Pancreas (tissue), 10 donors: ENCODE data around the gene CELSR2. TPM values are rescaled to one million over a fixed set of nuclear protein-coding genes. Genes with fewer than 3 reads are reported as not detected.

Experiments used
- ATAC-seq, 4 donors: fragments of 200-7000 bp; cut with Tn5 transposase; one replicate each; pipeline versions ENCODE4 v1.8.0 to v1.9.1; 2020; ENCODE audit warnings: mild to moderate bottlenecking in 4 of 4, moderate library complexity in 4 of 4
- DNase-seq, 6 donors: peaks; one replicate each; pipeline ENCODE4 v3.0.0-alpha.2; 2020
- FAIRE-seq: peaks from 2 replicates; lab custom pipeline; 2012; peaks lifted over from hg19 to GRCh38; lab: Jason Lieb, UNC
- H3K27ac ChIP-seq, 4 donors: fragments of 200-600 bp; sonication (generic); 1 replicate in 3 of 4; 2 replicates in 1 of 4; pipeline versions ENCODE4 v1.5.0 to v1.8.0; 2020
- H3K27me3 ChIP-seq, 4 donors: fragments of 200-600 bp; one replicate each; pipeline ENCODE4 v1.8.0; 2021
- H3K36me3 ChIP-seq, 3 donors: fragments of 200-600 bp; sonication (generic) in 1 of 3; one replicate each; pipeline versions ENCODE4 v1.5.0 to v1.8.0; 2020 to 2021
- H3K4me1 ChIP-seq, 3 donors: fragments of 200-600 bp; one replicate each; pipeline ENCODE4 v1.8.0; 2021
- H3K4me3 ChIP-seq, 4 donors: fragments of 200-600 bp; sonication (generic) in 2 of 4; one replicate each; pipeline versions ENCODE4 v1.5.0 to v1.8.0; 2020 to 2021
- H3K9me3 ChIP-seq, 4 donors: fragments of 200-600 bp; one replicate each; pipeline ENCODE4 v1.8.0; 2021
- CTCF ChIP-seq, 4 donors: fragments of 200-600 bp; sonication (generic) in 3 of 4; IDR thresholded peaks; one replicate each; pipeline versions ENCODE4 v1.5.0 to v1.8.0; 2021; ENCODE audit warnings: antibody characterized with exemption in 4 of 4
- WGBS, 2 donors: extraction: QIAGEN DNeasy Blood & Tissue Kit; methylation state at CpG; one replicate each; pipeline ENCODE4 v1.1.7; 2013; 5-methylcytosine and 5-hydroxymethylcytosine counted together
- intact Hi-C, 3 donors: fragments of 100-400 bp; cut with DNase I; formaldehyde crosslinking; loops; one replicate each; pipeline versions ENCODE4 v1.11.1 to v1.14.2; 2022
- polyA plus RNA-seq, 2 donors: library from polyadenylated mRNA; stranded (reverse); fragments of 200-250 nt; gene quantifications; one replicate each; pipeline ENCODE4 v1.2.3, GENCODE V29; 2013
- total RNA-seq, 6 donors: library from RNA; stranded (reverse); fragmentation: NEBNext Ultra II Directional in 4 of 6; extraction: Animal tissue kit (Norgen Biotek cat#: 25700) in 4 of 6; gene quantifications; one replicate each; pipeline versions ENCODE4 v1.2.1 to v1.2.4, GENCODE V29; 2021 to 2023
- donor health status: healthy with polysubstance abuse.
- donor health status: DM: no; HTN: no; CAD: no; lungs with moderate emphysema.
- donor health status: DM: no; HTN: no; CAD: no.
- donor health status: control.
- donor health status: control.
- donor health status: Bipolar disorder and iron deficiency.
- donor health status: DM: yes; HTN: yes; CAD: no.
- donor health status: DM: no; HTN: no; CAD: no.
- donor health status: DM: no; HTN: no; CAD: no.
- donor health status: DM: yes; HTN: yes; CAD: no.

The CELSR2 gene
- total and polyA plus RNA-seq, 8 donors, result 4.0 to 8.5 (median 5.1) TPM

- no peak for TF ChIP-seq CTCF (IDR thresholded peaks at IDR 0.05)
- Histone ChIP-seq H3K4me3 (no peak overlapping the region), H3K27ac (no peak overlapping the region), H3K9me3 (no peaks in the 10 kb centered on the region), H3K4me1 (peaks cover 0 to 4% (median 0%) of the 10 kb centered on the region in 3 donors), H3K36me3 (no peaks in the 10 kb centered on the region), H3K27me3 (no peaks in the 10 kb centered on the region)
- ATAC-seq (no peak), FAIRE-seq (no peak), DNase-seq (no peak)
- intact Hi-C loops, result no loop called here
- 90 to 92% methylated on average over 8 of the region's 8 CpGs for WGBS, 2 donors
These were observed 1.7 kb upstream of the CELSR2 start for GRCh38 chr1:109247401-109248365.

DNA sequence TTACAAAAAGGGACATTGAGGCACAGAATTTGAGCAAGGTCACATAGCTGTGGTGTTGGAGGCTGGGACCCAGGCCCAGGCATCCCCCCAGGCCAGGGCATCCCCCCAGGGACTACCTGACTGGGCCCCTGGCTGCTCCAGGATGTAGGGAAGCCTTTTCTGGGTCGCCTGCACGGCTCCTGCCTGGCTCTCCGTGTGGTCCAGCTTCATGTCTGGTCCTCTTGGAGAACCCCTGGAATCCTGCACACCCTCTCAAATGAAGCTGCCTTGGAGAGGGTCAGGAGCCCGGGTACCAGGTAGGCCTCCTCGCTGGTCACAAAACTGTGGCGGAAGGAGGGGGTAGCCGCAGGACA, 919 bp upstream of the CELSR2 start:
- Histone ChIP-seq H3K36me3 (no peaks in the 10 kb centered on the region), H3K4me3 (no peak overlapping the region), H3K27ac (no peak overlapping the region), H3K27me3 (no peaks in the 10 kb centered on the region), H3K9me3 (no peaks in the 10 kb centered on the region), H3K4me1 (peaks cover 0 to 4% (median 0%) of the 10 kb centered on the region in 3 donors)
- DNase-seq, result peak in 1 of 6 donors; percentile 10
- ATAC-seq, result no peak
- WGBS, 2 donors, result 92 to 95% methylated on average over 7 of the region's 7 CpGs
- intact Hi-C loops, result no loop called here
- no peak for TF ChIP-seq CTCF (IDR thresholded peaks at IDR 0.05)
- no peak for FAIRE-seq

- Histone ChIP-seq H3K27ac (no peak overlapping the region), H3K27me3 (no peaks in the 10 kb centered on the region), H3K4me3 (peak overlapping the region; percentile 53 to 73 (median 64)), H3K36me3 (no peaks in the 10 kb centered on the region), H3K9me3 (no peaks in the 10 kb centered on the region), H3K4me1 (peaks cover 0 to 4% (median 0%) of the 10 kb centered on the region in 3 donors)
- WGBS, 2 donors, result 1 to 2% methylated on average over 25 to 80 of the region's 80 CpGs
- ATAC-seq (peak; percentile 4 to 58 (median 21)), DNase-seq (peak in 3 of 6 donors; percentile 12 to 76 (median 74)), FAIRE-seq (no peak)
- intact Hi-C loops, result loop anchor here in 1 of 3 donors (5.0 kb wide), 1 partner anchor 282 kb away; no protein-coding TSS in a partner anchor
- TF ChIP-seq CTCF (IDR thresholded peaks at IDR 0.05), result no peak
These were observed 489 bp downstream of the CELSR2 start for GRCh38 chr1:109249654-109250401.

DNA sequence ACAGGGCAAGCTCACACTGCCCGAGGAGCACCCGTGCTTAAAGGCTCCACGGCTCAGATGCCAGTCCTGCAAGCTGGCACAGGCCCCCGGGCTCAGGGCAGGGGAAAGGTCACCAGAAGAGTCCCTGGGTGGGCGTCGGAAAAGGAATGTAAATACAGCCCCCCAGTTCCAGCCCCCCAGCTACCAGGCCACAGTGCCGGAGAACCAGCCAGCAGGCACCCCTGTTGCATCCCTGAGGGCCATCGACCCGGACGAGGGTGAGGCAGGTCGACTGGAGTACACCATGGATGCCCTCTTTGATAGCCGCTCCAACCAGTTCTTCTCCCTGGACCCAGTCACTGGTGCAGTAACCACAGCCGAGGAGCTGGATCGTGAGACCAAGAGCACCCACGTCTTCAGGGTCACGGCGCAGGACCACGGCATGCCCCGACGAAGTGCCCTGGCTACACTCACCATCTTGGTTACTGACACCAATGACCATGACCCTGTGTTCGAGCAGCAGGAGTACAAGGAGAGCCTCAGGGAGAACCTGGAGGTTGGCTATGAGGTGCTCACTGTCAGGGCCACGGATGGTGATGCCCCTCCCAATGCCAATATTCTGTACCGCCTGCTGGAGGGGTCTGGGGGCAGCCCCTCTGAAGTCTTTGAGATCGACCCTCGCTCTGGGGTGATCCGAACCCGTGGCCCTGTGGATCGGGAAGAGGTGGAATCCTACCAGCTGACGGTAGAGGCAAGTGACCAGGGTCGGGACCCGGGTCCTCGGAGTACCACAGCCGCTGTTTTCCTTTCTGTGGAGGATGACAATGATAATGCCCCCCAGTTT, 1.3 kb downstream of the CELSR2 start:
- peaks cover 0 to 4% (median 0%) of the 10 kb centered on the region in 3 donors for H3K4me1 ChIP-seq
- ATAC-seq, result no peak
- intact Hi-C loops, result loop anchor here in 1 of 3 donors (5.0 kb wide), 1 partner anchor 282 kb away; no protein-coding TSS in a partner anchor
- no peaks in the 10 kb centered on the region for H3K36me3 ChIP-seq
- H3K4me3 ChIP-seq, result peak overlapping the region in 3 of 4 donors; percentile 63 to 73 (median 64)
- H3K27me3 ChIP-seq, result no peaks in the 10 kb centered on the region
- H3K27ac ChIP-seq, result no peak overlapping the region
- DNase-seq, result peak in 3 of 6 donors; percentile 14 to 76 (median 57)
- FAIRE-seq, result no peak
- H3K9me3 ChIP-seq, result no peaks in the 10 kb centered on the region
- no peak for TF ChIP-seq CTCF (IDR thresholded peaks at IDR 0.05)
- 81 to 84% methylated on average over 33 of the region's 33 CpGs for WGBS, 2 donors
